Measurements from ENCODE around the gene FASN.
A peak's percentile ranks its signal among the peaks of the same experiment; 100 is the strongest.
"Not testable (repeated sequence)": the region's sequence is repeated elsewhere in the genome, so short reads cannot be mapped to it uniquely, and the experiment has no call there.

FASN gene

GRCh38 chr17:82041144-82041814 is 56.8 kb downstream of the FASN start:
- DNase-seq (ENCODE audit: low read depth): no peak

GRCh38 chr17:82039695-82040299 is 58.2 kb downstream of the FASN start:
- no peak for DNase-seq (ENCODE audit: low read depth)

- DNase-seq (ENCODE audit: low read depth): not testable (repeated sequence)
Measured at GRCh38 chr17:82038796-82039409, 59.1 kb downstream of the FASN start.

DNA sequence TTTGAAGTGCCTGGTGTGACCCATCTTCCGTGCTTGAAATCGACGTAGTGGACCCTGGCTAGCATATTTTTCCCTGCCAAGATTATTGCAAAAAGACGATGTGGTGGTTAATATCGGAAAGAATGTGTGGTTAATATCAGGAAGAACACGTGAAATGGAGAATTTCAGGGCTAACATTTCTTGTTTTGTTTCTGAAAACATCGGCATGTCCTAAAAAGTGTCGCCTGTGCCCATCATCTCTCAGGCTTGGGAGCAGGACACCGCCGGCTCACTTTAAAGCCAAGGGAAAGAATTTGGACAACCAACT is 60.2 kb downstream of the FASN start:
- DNase-seq (ENCODE audit: low read depth): no peak

- DNase-seq (ENCODE audit: low read depth): peak; percentile 84
Measured at GRCh38 chr17:82037092-82037888, 60.7 kb downstream of the FASN start, which contains the start of gene DCXR. TSS of gene DCXR (minus strand) at chr17:82037697. CDS start at chr17:82037682, 15 bp downstream.

- no peak for DNase-seq (ENCODE audit: low read depth)
Measured at GRCh38 chr17:82036634-82037091, 61.4 kb downstream of the FASN start.

GRCh38 chr17:82035956-82036633 is 61.9 kb downstream of the FASN start:
- DNase-seq (ENCODE audit: low read depth): no peak

DNA sequence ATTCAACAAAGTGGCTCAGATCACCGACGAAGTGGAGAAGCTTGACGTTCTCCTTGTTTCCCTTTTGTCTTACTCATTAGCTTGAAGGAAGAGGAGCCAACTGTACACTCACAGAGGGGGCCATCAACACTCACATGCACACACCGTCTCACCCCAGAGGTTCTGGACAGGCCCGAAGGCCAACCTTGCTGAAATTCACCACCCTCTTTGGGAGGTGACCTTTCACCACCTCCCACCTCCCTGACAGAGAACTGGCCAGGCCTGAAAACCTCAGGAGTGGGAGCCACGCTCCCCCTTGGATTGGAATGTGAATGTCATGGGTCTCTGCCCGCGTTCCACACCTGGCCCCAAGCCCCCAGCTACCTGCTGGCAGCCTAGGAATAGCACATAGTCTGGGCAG is 62.5 kb downstream of the FASN start:
- DNase-seq (ENCODE audit: low read depth): no peak

- no peak for DNase-seq (ENCODE audit: low read depth)
Measured at GRCh38 chr17:82034371-82035011, 63.5 kb downstream of the FASN start.

DNA sequence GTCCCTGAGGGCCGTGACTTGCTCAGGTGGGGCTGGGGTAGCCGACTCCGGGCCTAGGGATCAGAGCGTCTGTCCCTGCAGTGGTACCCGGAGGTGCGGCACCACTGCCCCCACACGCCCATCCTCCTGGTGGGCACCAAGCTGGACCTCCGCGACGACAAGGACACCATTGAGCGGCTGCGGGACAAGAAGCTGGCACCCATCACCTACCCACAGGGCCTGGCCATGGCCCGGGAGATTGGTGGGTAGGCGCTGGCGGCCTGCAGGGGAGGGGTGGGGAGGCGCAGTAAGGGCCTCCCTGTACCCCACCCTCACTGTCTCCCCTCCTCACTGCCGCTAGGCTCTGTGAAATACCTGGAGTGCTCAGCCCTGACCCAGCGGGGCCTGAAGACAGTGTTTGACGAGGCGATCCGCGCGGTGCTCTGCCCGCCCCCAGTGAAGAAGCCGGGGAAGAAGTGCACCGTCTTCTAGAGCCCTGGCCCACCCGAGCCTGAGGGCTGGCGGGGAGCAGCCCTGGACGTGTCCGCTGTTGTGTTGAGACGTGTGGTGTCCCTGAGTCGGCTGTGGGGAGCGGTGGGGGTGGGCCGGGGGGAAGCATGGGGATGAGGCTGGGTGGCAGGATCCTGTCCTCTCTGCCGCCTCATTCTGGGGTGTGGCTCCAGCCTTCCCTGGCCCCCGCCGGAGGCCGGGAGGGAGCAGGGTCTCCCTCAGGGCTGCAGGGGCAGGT is 64.5 kb downstream of the FASN start:
- no peak for DNase-seq (ENCODE audit: low read depth)

DNA sequence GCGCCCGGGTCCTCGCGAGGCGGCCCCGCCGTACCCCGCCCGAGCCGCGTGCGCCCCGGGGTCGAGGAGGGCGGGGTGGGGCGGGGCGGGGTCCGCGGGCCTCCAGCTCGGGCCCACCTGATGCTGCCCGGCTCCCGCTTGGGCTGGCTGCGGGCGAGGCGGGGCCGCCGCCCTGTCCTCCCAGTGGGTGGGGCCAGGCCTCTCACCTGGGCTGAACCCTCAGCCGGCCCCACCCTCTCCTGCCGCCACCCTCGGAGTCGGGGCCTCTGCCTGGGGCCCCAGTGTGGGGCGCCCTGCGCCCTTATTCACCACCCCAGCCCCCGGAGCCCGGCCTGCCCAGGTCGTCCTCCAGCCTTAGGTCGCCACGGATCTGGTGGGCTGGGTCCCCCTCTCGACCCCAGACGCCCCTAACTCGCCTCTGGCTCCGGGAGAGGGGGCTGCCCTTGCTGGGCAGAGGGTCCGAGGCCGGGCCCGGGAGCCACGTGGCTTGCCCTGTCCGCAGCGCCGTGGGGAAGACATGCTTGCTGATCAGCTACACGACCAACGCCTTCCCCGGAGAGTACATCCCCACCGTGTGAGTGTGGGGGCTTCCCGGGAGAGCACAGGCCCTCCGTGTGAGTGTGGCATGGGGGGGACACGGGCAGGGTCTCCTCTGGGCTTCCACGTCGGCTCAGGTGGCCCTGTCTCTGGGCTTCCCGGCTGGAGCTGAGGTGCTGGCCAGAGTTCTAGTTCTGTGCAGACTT is 66.0 kb downstream of the FASN start:
- no peak for DNase-seq (ENCODE audit: low read depth)

DNA sequence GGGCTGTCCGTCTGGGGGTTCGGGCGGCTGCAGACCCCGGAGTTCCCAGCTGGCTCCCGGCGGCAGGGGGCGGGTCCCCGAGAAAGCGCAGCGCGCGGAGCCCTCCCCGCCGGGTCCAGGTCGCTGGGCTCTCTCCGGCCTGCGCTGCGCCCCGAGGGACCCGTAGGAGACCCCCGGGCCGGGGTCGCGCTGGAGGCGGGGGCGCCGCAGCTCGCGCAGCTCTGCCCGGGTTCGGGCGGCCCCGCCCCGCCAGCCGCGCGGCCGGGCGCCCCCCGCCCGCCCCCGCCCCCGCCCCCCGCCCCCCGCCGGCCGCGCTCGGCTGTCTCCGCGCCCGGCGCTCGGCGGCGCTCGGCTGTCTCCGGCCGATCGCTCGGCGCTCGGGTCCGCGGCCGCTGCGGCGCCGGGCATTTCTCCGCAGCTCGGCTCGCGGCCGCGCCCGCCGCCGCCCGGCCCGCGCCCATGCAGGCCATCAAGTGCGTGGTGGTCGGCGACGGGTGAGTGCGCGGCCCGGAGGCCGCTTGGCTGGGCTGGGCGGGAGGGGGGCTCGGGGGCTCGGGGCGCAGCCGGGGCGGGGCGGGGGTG is 66.6 kb downstream of the FASN start, which contains the start of gene RAC3:
Gene RAC3, plus strand, starts transcription at position 376 of the 582 bp plus-strand sequence. Its CDS starts 84 bp downstream, at position 460.
- no peak for DNase-seq (ENCODE audit: low read depth)

DNA sequence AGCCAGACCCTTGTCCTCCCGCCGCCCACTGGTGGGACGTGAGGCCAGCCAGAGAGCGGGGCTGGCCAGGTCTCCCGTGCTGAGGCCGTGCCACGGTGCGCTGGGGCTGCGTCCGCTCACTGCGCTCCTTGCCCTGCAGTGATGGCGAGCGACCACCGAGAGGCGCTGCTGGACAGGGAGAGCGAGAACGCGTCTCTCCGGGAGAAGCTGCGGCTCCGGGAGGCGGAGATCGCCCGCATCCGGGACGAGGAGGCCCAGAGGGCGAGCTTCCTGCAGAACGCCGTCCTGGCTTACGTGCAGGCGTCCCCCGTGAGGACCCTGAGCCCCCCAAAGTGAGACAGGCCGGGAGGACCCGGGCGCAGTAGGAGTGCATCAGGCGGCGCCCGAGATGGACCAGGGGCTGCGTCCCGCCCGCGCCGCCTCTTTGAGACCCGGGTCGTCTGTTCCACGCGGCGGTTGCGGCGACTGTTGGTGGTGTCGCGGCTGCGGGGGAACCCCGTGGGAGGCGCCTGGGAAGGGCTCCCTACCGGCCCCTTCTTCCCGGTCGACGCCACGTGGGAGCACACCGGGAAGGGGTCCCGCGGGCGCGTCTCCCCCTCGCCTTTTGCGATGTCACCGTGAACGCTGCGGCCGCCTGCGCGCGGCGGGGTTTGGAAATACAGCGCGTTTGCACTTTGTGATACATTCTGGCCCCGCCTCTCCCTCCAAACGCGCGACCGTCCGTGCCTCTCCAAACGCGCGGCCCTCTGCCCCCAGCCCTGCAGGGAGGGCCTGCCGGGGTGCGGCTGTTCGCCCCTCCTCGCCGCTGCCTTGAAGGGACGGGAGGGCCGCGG is 67.3 kb downstream of the FASN start:
- DNase-seq (ENCODE audit: low read depth): peak; percentile 60

- no peak for DNase-seq (ENCODE audit: low read depth)
Measured at GRCh38 chr17:82029990-82030469, 68.0 kb downstream of the FASN start.

DNA sequence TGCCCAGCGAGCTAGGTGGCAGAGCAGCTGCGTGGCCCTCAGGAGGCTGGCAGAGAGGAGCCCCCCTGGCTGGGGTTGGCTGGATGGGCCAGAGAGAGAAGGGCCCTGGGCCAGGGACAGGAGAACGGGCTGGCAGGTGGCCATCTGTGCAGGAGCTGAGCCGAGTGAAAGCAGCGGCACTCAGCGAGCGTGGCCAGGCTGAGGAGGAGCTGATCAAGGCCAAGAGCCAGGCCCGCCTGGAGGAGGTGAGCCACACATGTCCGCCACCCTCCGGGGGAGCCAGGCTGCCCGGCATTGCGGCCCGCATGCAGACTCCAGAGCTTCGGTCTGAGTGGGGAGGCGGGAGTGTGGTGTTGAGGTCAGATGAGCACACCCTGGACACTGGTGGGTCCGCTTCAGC is 68.6 kb downstream of the FASN start:
- DNase-seq (ENCODE audit: low read depth): no peak

DNA sequence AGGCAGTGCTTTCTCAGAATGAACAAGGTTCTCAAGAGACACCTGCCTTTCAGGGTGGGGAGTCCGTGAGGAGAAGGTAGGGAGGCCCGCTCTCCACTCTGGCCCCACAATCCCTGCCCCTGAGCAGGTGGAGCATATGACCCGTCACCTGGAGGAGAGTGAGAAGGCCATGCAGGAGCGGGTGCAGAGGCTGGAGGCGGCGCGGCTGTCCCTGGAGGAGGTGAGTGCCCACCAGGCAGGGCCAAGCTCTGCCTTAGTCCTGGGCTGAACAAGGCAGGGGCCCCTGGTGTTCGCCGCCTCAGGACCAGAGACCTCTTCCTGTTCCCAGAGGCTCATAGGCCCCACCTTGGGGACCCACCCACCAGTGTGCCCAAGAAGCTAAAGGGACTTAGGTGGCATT is 69.1 kb downstream of the FASN start:
- DNase-seq (ENCODE audit: low read depth): no peak

Measured in stimulated activated CD8-positive, alpha-beta memory T cell treated with anti-CD3 and anti-CD28 coated beads, Interleukin-12 subunit alpha, Interleukin-12 subunit beta, amount 100 ng/mL, for 4 hours (primary cell).